HCT116 (cell line): ENCODE data around the gene TJP2. TPM values are rescaled to one million over a fixed set of nuclear protein-coding genes. Genes with fewer than 3 reads are reported as not detected.

ENCODE experiments used
- ATAC-seq: fragments of 200-7000 bp; cut with Tn5 transposase; 2 replicates; pipeline ENCODE4 v1.9.1; 2020; ENCODE audit warnings: mild to moderate bottlenecking, moderate library complexity
- BruUV-seq: library from RNA; stranded (reverse); fragments of 400-500 nt; replicated peaks from 2 replicates; lab custom pipeline; 2021; lab: Mats Ljungman, UMichigan
- CTCF ChIA-PET: fragments of 300-600 bp; sonication (Branson Sonifier 250); formaldehyde crosslinking; loops from one replicate; lab custom pipeline; 2021; ENCODE audit warnings: antibody characterized with exemption; lab: Charles Lee
- POLR2A ChIA-PET: fragments of 300-600, 350-600 bp; sonication (Branson Sonifier 250); formaldehyde crosslinking; loops from one replicate; lab custom pipeline; 2021; ENCODE audit warnings: antibody characterized with exemption; lab: Charles Lee
- RAD21 ChIA-PET, 2 experiments: fragments of 300-600 bp; sonication (Branson Sonifier 250); formaldehyde crosslinking; loops; one replicate each; lab custom pipeline; 2023; ENCODE audit warnings: low total read pairs in 2 of 2; ENCODE audit not compliant: uncharacterized antibody in 2 of 2, unreplicated experiment in 2 of 2, low non-redundant PET in 1 of 2; lab: Charles Lee
- DNase-seq: peaks from one replicate; pipeline ENCODE4 v3.0.0-alpha.2; 2010; ENCODE audit warnings: low read depth, low spot score
- H2AFZ ChIP-seq: fragments of 200-600 bp; shearing (Covaris generic), sonication (generic); 2 replicates; pipeline ENCODE4 v1.6.1; 2017; ENCODE audit warnings: low read depth, mixed run types, mixed read lengths, antibody characterized with exemption, low read length; ENCODE audit not compliant: poor library complexity, severe bottlenecking
- H3K27ac ChIP-seq: 2 replicates; pipeline ENCODE4 v1.5.1; 2012; ENCODE audit warnings: low read depth, low read length
- H3K27me3 ChIP-seq: fragments of 200-600 bp; sonication (generic); 2 replicates; pipeline ENCODE4 v1.6.1; 2016; ENCODE audit warnings: mixed run types, low read length, mixed read lengths; ENCODE audit not compliant: insufficient read depth
- H3K36me3 ChIP-seq, 2 experiments: fragments of 200-500 bp in 1 of 2; fragments of 200-600 bp in 1 of 2; sonication (Bioruptor generic) in 1 of 2; sonication (generic) in 1 of 2; 2 replicates each; pipeline versions ENCODE4 v1.5.1 to v1.6.1; 2014 to 2016; ENCODE audit warnings: low read length in 2 of 2, inconsistent platforms in 1 of 2, mixed read lengths in 1 of 2, mixed run types in 1 of 2; ENCODE audit not compliant: insufficient read depth in 2 of 2, control insufficient read depth in 1 of 2
- H3K4me1 ChIP-seq, 2 experiments: fragments of 200-600 bp in 1 of 2; sonication (generic) in 1 of 2; 2 replicates each; pipeline versions ENCODE4 v1.5.1 to v1.6.1; 2012 to 2017; ENCODE audit warnings: low read length in 2 of 2, inconsistent platforms in 1 of 2, mild to moderate bottlenecking in 1 of 2, mixed read lengths in 1 of 2, mixed run types in 1 of 2, moderate library complexity in 1 of 2; ENCODE audit not compliant: insufficient read depth in 2 of 2, control insufficient read depth in 1 of 2
- H3K4me2 ChIP-seq: fragments of 200-600 bp; sonication (generic); 2 replicates; pipeline ENCODE4 v1.6.1; 2017; ENCODE audit warnings: mixed run types, low read length, mixed read lengths
- H3K4me3 ChIP-seq, 2 experiments: fragments of 200-600 bp in 1 of 2; sonication (generic) in 1 of 2; replicated peaks in 1 of 2; 2 replicates each; pipeline ENCODE4 v1.5.1; 2011 to 2016; ENCODE audit warnings: low read length in 2 of 2, control low read depth in 1 of 2, low read depth in 1 of 2, mild to moderate bottlenecking in 1 of 2, mixed read lengths in 1 of 2, mixed run types in 1 of 2
- H3K79me2 ChIP-seq: fragments of 200-600 bp; sonication (generic); 2 replicates; pipeline ENCODE4 v1.6.1; 2017; ENCODE audit warnings: mild to moderate bottlenecking, mixed run types, low read length, moderate library complexity, mixed read lengths; ENCODE audit not compliant: insufficient read depth
- H3K9ac ChIP-seq: fragments of 200-600 bp; sonication (generic); 2 replicates; pipeline ENCODE4 v1.6.1; 2016; ENCODE audit warnings: low read length, mixed read lengths
- H3K9me2 ChIP-seq: fragments of 200-600 bp; sonication (generic), shearing (Covaris generic); 2 replicates; pipeline ENCODE4 v1.6.1; 2017; ENCODE audit warnings: mixed run types, mild to moderate bottlenecking, moderate library complexity; ENCODE audit not compliant: insufficient read depth
- H3K9me3 ChIP-seq, 2 experiments: fragments of 200-500 bp in 1 of 2; fragments of 200-600 bp in 1 of 2; sonication (Bioruptor generic) in 1 of 2; sonication (generic) in 1 of 2; 2 replicates each; pipeline ENCODE4 v1.6.1; 2014 to 2017; ENCODE audit warnings: low read length in 2 of 2, mixed read lengths in 2 of 2, inconsistent platforms in 1 of 2, low read depth in 1 of 2, mild to moderate bottlenecking in 1 of 2, mixed run types in 1 of 2, moderate library complexity in 1 of 2; ENCODE audit not compliant: control insufficient read depth in 1 of 2, insufficient read depth in 1 of 2
- H4K20me1 ChIP-seq: fragments of 200-600 bp; sonication (generic), shearing (Covaris generic); 2 replicates; pipeline ENCODE4 v1.6.1; 2017; ENCODE audit warnings: mixed run types, mild to moderate bottlenecking, moderate library complexity; ENCODE audit not compliant: insufficient read depth
- CBX3 ChIP-seq: IDR thresholded peaks from 2 replicates; pipeline ENCODE4 v1.6.1; 2012; ENCODE audit warnings: low read depth
- CTCF ChIP-seq, 3 experiments: fragments of 200-600 bp in 1 of 3; sonication (generic) in 1 of 3; IDR thresholded peaks in 2 of 3; conservative IDR thresholded peaks in 1 of 3; 2 replicates each; pipeline ENCODE4 v1.5.1; 2012 to 2017; ENCODE audit warnings: low read depth in 2 of 3, low read length in 2 of 3, antibody characterized with exemption in 1 of 3, borderline replicate concordance in 1 of 3, control low read depth in 1 of 3, mild to moderate bottlenecking in 1 of 3, mixed read lengths in 1 of 3, mixed run types in 1 of 3, moderate library complexity in 1 of 3; ENCODE audit not compliant: insufficient read depth in 1 of 3
- JUND ChIP-seq: IDR thresholded peaks from 2 replicates; pipeline ENCODE4 v1.6.1; 2012
- MAX ChIP-seq: IDR thresholded peaks from 2 replicates; pipeline ENCODE4 v1.6.1; 2012
- RAD21 ChIP-seq: IDR thresholded peaks from 2 replicates; pipeline ENCODE4 v1.6.1; 2012; ENCODE audit warnings: low read depth, mild to moderate bottlenecking
- YY1 ChIP-seq: IDR thresholded peaks from 2 replicates; pipeline ENCODE4 v1.6.1; 2011; ENCODE audit warnings: low read length, low read depth, moderate library complexity, mild to moderate bottlenecking; ENCODE audit not compliant: insufficient replicate concordance; ENCODE audit errors: extremely low read depth
- ZFX ChIP-seq: fragments of 450-650 bp; IDR thresholded peaks from 2 replicates; pipeline ENCODE4 v1.6.1; 2017
- intact Hi-C: fragments of 100-400 bp; cut with micrococcal nuclease; formaldehyde crosslinking; loops from 2 replicates; pipeline ENCODE4 v1.10.0; 2022
- total RNA-seq: library from RNA; stranded (reverse); gene quantifications from one replicate; pipeline ENCODE4 v1.2.1, GENCODE V29; 2021; ENCODE audit not compliant: unreplicated experiment
- TF ChIP-seq, protein P1 (sequence below): IDR thresholded peaks from 2 replicates; pipeline ENCODE4 v1.6.1; 2012; ENCODE audit warnings: low read depth

TJP2 gene
- total RNA-seq, 1 experiment from 2014 or later, result 39.7 TPM

DNA sequence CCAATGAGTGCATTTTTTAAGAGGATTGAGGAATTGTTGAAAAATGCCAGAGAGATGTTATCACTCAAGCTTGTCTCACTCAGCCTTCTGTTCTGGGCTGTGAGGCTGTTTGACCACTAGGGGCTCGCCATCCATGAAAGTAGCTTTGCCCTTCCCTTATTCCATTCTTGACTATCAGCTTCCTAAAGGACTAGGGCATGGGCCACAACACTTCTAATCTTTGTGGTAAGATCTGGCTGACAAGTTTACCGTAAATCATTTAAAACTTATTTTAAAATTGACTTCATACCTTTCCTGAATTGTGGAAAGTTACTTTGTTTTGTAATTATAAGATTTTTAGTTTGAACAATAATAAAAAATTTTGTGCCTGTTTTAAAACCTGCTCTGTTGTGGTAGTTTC is 49.5 kb downstream of the TJP2 start:
- peak; percentile 100 for ATAC-seq
- intact Hi-C loops, result no loop called here

More for the DNA sequence above, 49.5 kb downstream of the TJP2 start:
- RAD21 ChIA-PET, result interaction anchor here in 1 of 2 experiments (0.6 to 1.1 kb wide), 2 partner anchors 188 to 199 kb away, joined by 3 read pairs; partner anchors contain the start of gene FXN
- no TSS peak for BruUV-seq
- DNase-seq, result peak; percentile 28
- POLR2A ChIA-PET, result no interaction called here
- Histone ChIP-seq H3K9ac (no peak overlapping the region), H3K79me2 (no peaks in the 10 kb centered on the region), H3K9me3 (no peaks in the 10 kb centered on the region), H2AFZ (no peak overlapping the region), H4K20me1 (no peaks in the 10 kb centered on the region), H3K4me3 (no peak overlapping the region), H3K4me1 (no peaks in the 10 kb centered on the region), H3K27ac (no peak overlapping the region), H3K4me2 (no peak overlapping the region)
- TF ChIP-seq CBX3 (no peak), JUND (no peak), RAD21 (peak; percentile 36; the same call in 1 of the 2 replicates), MAX (no peak), YY1 (no peak), ZFX (no peak), CTCF (IDR thresholded peaks at IDR 0.05 in 2 of 3, conservative IDR thresholded peaks at IDR 0.05 in 1 of 3; ENCODE audit: borderline replicate concordance in 1 of 3, insufficient read depth in 1 of 3, low read depth in 2 of 3, low read length in 2 of 3) (peak; percentile 31 to 89 (median 72); a peak in 5 of 6 replicates)
- TF ChIP-seq, protein P1, sequence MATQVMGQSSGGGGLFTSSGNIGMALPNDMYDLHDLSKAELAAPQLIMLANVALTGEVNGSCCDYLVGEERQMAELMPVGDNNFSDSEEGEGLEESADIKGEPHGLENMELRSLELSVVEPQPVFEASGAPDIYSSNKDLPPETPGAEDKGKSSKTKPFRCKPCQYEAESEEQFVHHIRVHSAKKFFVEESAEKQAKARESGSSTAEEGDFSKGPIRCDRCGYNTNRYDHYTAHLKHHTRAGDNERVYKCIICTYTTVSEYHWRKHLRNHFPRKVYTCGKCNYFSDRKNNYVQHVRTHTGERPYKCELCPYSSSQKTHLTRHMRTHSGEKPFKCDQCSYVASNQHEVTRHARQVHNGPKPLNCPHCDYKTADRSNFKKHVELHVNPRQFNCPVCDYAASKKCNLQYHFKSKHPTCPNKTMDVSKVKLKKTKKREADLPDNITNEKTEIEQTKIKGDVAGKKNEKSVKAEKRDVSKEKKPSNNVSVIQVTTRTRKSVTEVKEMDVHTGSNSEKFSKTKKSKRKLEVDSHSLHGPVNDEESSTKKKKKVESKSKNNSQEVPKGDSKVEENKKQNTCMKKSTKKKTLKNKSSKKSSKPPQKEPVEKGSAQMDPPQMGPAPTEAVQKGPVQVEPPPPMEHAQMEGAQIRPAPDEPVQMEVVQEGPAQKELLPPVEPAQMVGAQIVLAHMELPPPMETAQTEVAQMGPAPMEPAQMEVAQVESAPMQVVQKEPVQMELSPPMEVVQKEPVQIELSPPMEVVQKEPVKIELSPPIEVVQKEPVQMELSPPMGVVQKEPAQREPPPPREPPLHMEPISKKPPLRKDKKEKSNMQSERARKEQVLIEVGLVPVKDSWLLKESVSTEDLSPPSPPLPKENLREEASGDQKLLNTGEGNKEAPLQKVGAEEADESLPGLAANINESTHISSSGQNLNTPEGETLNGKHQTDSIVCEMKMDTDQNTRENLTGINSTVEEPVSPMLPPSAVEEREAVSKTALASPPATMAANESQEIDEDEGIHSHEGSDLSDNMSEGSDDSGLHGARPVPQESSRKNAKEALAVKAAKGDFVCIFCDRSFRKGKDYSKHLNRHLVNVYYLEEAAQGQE, result no peak
- TF ChIP-seq, all 23 proteins: peak for 2
- Histone ChIP-seq H3K27me3 (no peaks in the 10 kb centered on the region), H3K9me2 (no peaks in the 10 kb centered on the region), H3K36me3 (peaks cover 9 to 14% of the 10 kb centered on the region in 2 experiments; a peak in 3 of 4 replicates)
- CTCF ChIA-PET, result interaction anchor here (0.8 to 1.7 kb wide), 20 partner anchors 8 to 201 kb away, joined by 3 to 9 read pairs (median 4); no protein-coding TSS in a partner anchor
